ENCODE measurements around the gene RBM24.

The RBM24 gene

DNA sequence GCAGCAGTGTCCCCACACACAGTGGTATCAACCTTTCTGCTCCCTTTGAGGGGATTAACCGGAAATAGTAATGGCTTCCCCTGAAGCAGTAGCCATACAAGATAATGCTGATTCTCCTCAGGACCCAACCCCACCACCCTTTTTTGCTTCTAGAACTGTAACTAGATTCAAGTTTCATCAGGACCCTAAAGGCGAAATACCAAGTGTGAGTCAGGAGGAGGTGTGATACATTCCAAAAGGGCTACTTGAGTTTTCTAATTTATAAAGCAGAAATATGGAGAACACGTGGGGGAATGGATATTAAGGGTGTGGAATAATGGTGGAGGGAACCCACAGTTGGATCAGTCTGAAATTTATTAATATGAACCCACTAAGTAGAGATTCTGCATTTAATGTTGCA is 60.7 kb downstream of the RBM24 start:
- DNase-seq (ENCODE audit: low spot score) = no peak

GRCh38 chr6:17343215-17343614 is 62.1 kb downstream of the RBM24 start:
- no peak for DNase-seq (ENCODE audit: low spot score)
